ENCODE results near the gene FBXW2.

- TF ChIP-seq CTCF (IDR thresholded peaks at IDR 0.05; ENCODE audit: low read depth, low read length) = no peak
- no peak for TF ChIP-seq EZH2phosphoT487 (IDR thresholded peaks at IDR 0.05; ENCODE audit: low read depth)
Measured at GRCh38 chr9:120711354-120711753, 81.9 kb downstream of the FBXW2 start.
